Trophoblast cell (in vitro differentiated cells and primary cell): ENCODE measurements around the gene TP53TG5.

ENCODE experiments used
- DNase-seq, 2 donors: peaks; one replicate each; pipeline ENCODE4 v3.0.0-alpha.2; 2016
- H2AFZ ChIP-seq: 2 replicates; pipeline ENCODE4 v1.6.1; 2013; ENCODE audit warnings: low read length, moderate library complexity, mild to moderate bottlenecking; ENCODE audit not compliant: insufficient read depth, poor library complexity
- H2AK5ac ChIP-seq: 2 replicates; pipeline ENCODE4 v1.6.1; 2013; ENCODE audit warnings: mild to moderate bottlenecking, low read length
- H2BK120ac ChIP-seq: 2 replicates; pipeline ENCODE4 v1.6.1; 2013; ENCODE audit warnings: low read length, mild to moderate bottlenecking, moderate library complexity; ENCODE audit not compliant: insufficient read depth, poor library complexity
- H2BK12ac ChIP-seq: 2 replicates; pipeline ENCODE4 v1.6.1; 2013; ENCODE audit warnings: mild to moderate bottlenecking, low read length, moderate library complexity
- H2BK5ac ChIP-seq: 2 replicates; pipeline ENCODE4 v1.6.1; 2013; ENCODE audit warnings: low read length, low read depth, moderate library complexity, mild to moderate bottlenecking; ENCODE audit not compliant: poor library complexity
- H3K14ac ChIP-seq: 2 replicates; pipeline ENCODE4 v1.6.1; 2013; ENCODE audit warnings: mild to moderate bottlenecking, low read length
- H3K18ac ChIP-seq: 2 replicates; pipeline ENCODE4 v1.6.1; 2013; ENCODE audit warnings: mild to moderate bottlenecking, low read length
- H3K23ac ChIP-seq: 2 replicates; pipeline ENCODE4 v1.6.1; 2013; ENCODE audit warnings: low read length
- H3K27ac ChIP-seq: 2 replicates; pipeline ENCODE4 v1.5.1; 2013; ENCODE audit warnings: low read depth, mild to moderate bottlenecking, inconsistent platforms, low read length, moderate library complexity
- H3K27me3 ChIP-seq: 2 replicates; pipeline ENCODE4 v1.6.1; 2013; ENCODE audit warnings: inconsistent platforms, mild to moderate bottlenecking, low read length, moderate library complexity; ENCODE audit not compliant: insufficient read depth
- H3K36me3 ChIP-seq, 2 experiments: 1 replicate in 1 of 2; 2 replicates in 1 of 2; pipeline ENCODE4 v1.6.1; 2013; ENCODE audit warnings: low read length in 2 of 2, mild to moderate bottlenecking in 2 of 2, moderate library complexity in 1 of 2; ENCODE audit not compliant: insufficient read depth in 2 of 2, control insufficient read depth in 1 of 2
- H3K4ac ChIP-seq: 2 replicates; pipeline ENCODE4 v1.6.1; 2013; ENCODE audit warnings: low read depth, mild to moderate bottlenecking, low read length, moderate library complexity
- H3K4me1 ChIP-seq, 2 experiments: 1 replicate in 1 of 2; 2 replicates in 1 of 2; pipeline ENCODE4 v1.6.1; 2013; ENCODE audit warnings: low read length in 2 of 2, mild to moderate bottlenecking in 2 of 2, moderate library complexity in 1 of 2; ENCODE audit not compliant: insufficient read depth in 2 of 2, control insufficient read depth in 1 of 2
- H3K4me2 ChIP-seq: 2 replicates; pipeline ENCODE4 v1.6.1; 2013; ENCODE audit warnings: inconsistent platforms, mild to moderate bottlenecking, low read length, moderate library complexity
- H3K4me3 ChIP-seq: 2 replicates; pipeline ENCODE4 v1.5.1; 2013; ENCODE audit warnings: mild to moderate bottlenecking, low read depth, low read length, inconsistent platforms
- H3K79me1 ChIP-seq: one replicate; pipeline ENCODE4 v1.6.1; 2013; ENCODE audit warnings: low read length
- H3K79me2 ChIP-seq: 2 replicates; pipeline ENCODE4 v1.6.1; 2013; ENCODE audit warnings: low read length, mild to moderate bottlenecking; ENCODE audit not compliant: control insufficient read depth, insufficient read depth, poor library complexity
- H3K9ac ChIP-seq: 2 replicates; pipeline ENCODE4 v1.6.1; 2013; ENCODE audit warnings: mild to moderate bottlenecking, low read length
- H3K9me3 ChIP-seq: 2 replicates; pipeline ENCODE4 v1.6.1; 2013; ENCODE audit warnings: low read depth, mild to moderate bottlenecking, control low read depth, inconsistent platforms, low read length; ENCODE audit not compliant: insufficient read depth
- H4K12ac ChIP-seq: 2 replicates; pipeline ENCODE4 v1.6.1; 2013; ENCODE audit warnings: low read depth, mild to moderate bottlenecking, low read length, moderate library complexity
- H4K8ac ChIP-seq: 2 replicates; pipeline ENCODE4 v1.6.1; 2013; ENCODE audit warnings: low read depth, mild to moderate bottlenecking, low read length, moderate library complexity
- H4K91ac ChIP-seq: one replicate; pipeline ENCODE4 v1.6.1; 2013; ENCODE audit warnings: low read depth, mild to moderate bottlenecking, low read length, moderate library complexity
- WGBS: extraction: QIAGEN DNeasy Blood & Tissue Kit; methylation state at CpG from one replicate; pipeline ENCODE4 v1.1.7; 2013; ENCODE audit warnings: missing lambda C conversion rate; ENCODE audit not compliant: insufficient read length, insufficient coverage; ENCODE audit errors: extremely low coverage; 5-methylcytosine and 5-hydroxymethylcytosine counted together

TP53TG5 gene

GRCh38 chr20:45341939-45342854 is 35.9 kb downstream of the TP53TG5 start:
- no peak overlapping the region for H3K4me3 ChIP-seq
- no peak overlapping the region for H3K23ac ChIP-seq
- peak overlapping the region; percentile 94 for H2BK12ac ChIP-seq
- no CpG with 5 or more reads among the region's 16 CpGs for WGBS
- H3K4me1 ChIP-seq, result peaks cover 70 to 88% of the 10 kb centered on the region in 2 experiments
- H4K12ac ChIP-seq, result no peak overlapping the region
- peak overlapping the region; percentile 56 for H4K8ac ChIP-seq
- peak overlapping the region; percentile 70 for H3K4me2 ChIP-seq
- peak overlapping the region; percentile 83 for H2BK120ac ChIP-seq
- peak overlapping the region; percentile 35 for H3K9ac ChIP-seq
- peak overlapping the region; percentile 97 for H3K27ac ChIP-seq
- H3K14ac ChIP-seq, result peak overlapping the region; percentile 78
- peak overlapping the region; percentile 80 for H2AK5ac ChIP-seq
- H3K4ac ChIP-seq, result peak overlapping the region; percentile 88
- peak; percentile 77 to 80 for DNase-seq
- peak overlapping the region; percentile 27 for H3K18ac ChIP-seq
- H4K91ac ChIP-seq, result peak overlapping the region; percentile 88
- H3K36me3 ChIP-seq, result peaks cover 7 to 14% of the 10 kb centered on the region in 2 experiments
- no peaks in the 10 kb centered on the region for H3K27me3 ChIP-seq
- H2AFZ ChIP-seq, result no peak overlapping the region
- peaks cover 63% of the 10 kb centered on the region for H3K79me1 ChIP-seq
- H3K79me2 ChIP-seq, result peaks cover 52% of the 10 kb centered on the region
- H3K9me3 ChIP-seq, result no peaks in the 10 kb centered on the region
- peak overlapping the region; percentile 57 for H2BK5ac ChIP-seq

- Histone ChIP-seq H3K4me1 (peaks cover 76 to 93% of the 10 kb centered on the region in 2 experiments), H3K14ac (peak overlapping the region; percentile 47), H3K23ac (no peak overlapping the region), H2BK120ac (peak overlapping the region; percentile 83), H4K91ac (peak overlapping the region; percentile 82), H2AFZ (no peak overlapping the region), H3K79me1 (peaks cover 66% of the 10 kb centered on the region), H3K79me2 (peaks cover 51% of the 10 kb centered on the region), H4K8ac (peak overlapping the region; percentile 56), H3K4me3 (peak overlapping the region; percentile 39), H3K27me3 (no peaks in the 10 kb centered on the region), H3K9me3 (no peaks in the 10 kb centered on the region), H3K36me3 (peaks cover 7 to 14% of the 10 kb centered on the region in 2 experiments), H2BK12ac (peak overlapping the region; percentile 92), H2AK5ac (peak overlapping the region; percentile 80), H3K4ac (peak overlapping the region; percentile 88), H2BK5ac (peak overlapping the region; percentile 57), H3K4me2 (peak overlapping the region; percentile 70), H3K18ac (peak overlapping the region; percentile 27), H4K12ac (no peak overlapping the region), H3K9ac (peak overlapping the region; percentile 35), H3K27ac (peak overlapping the region; percentile 97)
- WGBS, result no CpG with 5 or more reads among the region's 3 CpGs
- DNase-seq, result no peak
These were observed 36.6 kb downstream of the TP53TG5 start for GRCh38 chr20:45341579-45341938.

GRCh38 chr20:45340951-45341350 is 37.2 kb downstream of the TP53TG5 start:
- no peak overlapping the region for H2AFZ ChIP-seq
- no peak overlapping the region for H4K12ac ChIP-seq
- peaks cover 46% of the 10 kb centered on the region for H3K79me2 ChIP-seq
- H3K79me1 ChIP-seq, result peaks cover 61% of the 10 kb centered on the region
- peak overlapping the region; percentile 17 for H3K4me2 ChIP-seq
- H2AK5ac ChIP-seq, result no peak overlapping the region
- no peak overlapping the region for H3K14ac ChIP-seq
- H3K23ac ChIP-seq, result no peak overlapping the region
- H3K9me3 ChIP-seq, result no peaks in the 10 kb centered on the region
- peaks cover 72 to 89% of the 10 kb centered on the region in 2 experiments for H3K4me1 ChIP-seq
- peak overlapping the region; percentile 58 for H2BK12ac ChIP-seq
- H3K27me3 ChIP-seq, result no peaks in the 10 kb centered on the region
- peak overlapping the region; percentile 44 for H4K91ac ChIP-seq
- H3K27ac ChIP-seq, result peak overlapping the region; percentile 97
- no peak overlapping the region for H2BK120ac ChIP-seq
- no peak overlapping the region for H3K9ac ChIP-seq
- DNase-seq, result no peak
- peaks cover 7 to 14% of the 10 kb centered on the region in 2 experiments for H3K36me3 ChIP-seq
- H4K8ac ChIP-seq, result no peak overlapping the region
- no peak overlapping the region for H3K4me3 ChIP-seq
- peak overlapping the region; percentile 2 for H3K18ac ChIP-seq
- no CpG with 5 or more reads among the region's 1 CpG for WGBS
- peak overlapping the region; percentile 80 for H3K4ac ChIP-seq
- no peak overlapping the region for H2BK5ac ChIP-seq

GRCh38 chr20:45340236-45340847 is 37.8 kb downstream of the TP53TG5 start:
- no peak overlapping the region for H3K14ac ChIP-seq
- peaks cover 60% of the 10 kb centered on the region for H3K79me1 ChIP-seq
- H3K79me2 ChIP-seq, result peaks cover 46% of the 10 kb centered on the region
- no peak for DNase-seq
- H3K36me3 ChIP-seq, result peaks cover 13 to 20% of the 10 kb centered on the region in 2 experiments
- H3K23ac ChIP-seq, result no peak overlapping the region
- H3K4me3 ChIP-seq, result no peak overlapping the region
- H2BK12ac ChIP-seq, result peak overlapping the region; percentile 34
- H3K9me3 ChIP-seq, result no peaks in the 10 kb centered on the region
- H3K18ac ChIP-seq, result peak overlapping the region; percentile 2
- H3K27me3 ChIP-seq, result no peaks in the 10 kb centered on the region
- no peak overlapping the region for H4K8ac ChIP-seq
- no peak overlapping the region for H4K12ac ChIP-seq
- peak overlapping the region; percentile 80 for H3K4ac ChIP-seq
- no peak overlapping the region for H2BK120ac ChIP-seq
- H3K4me1 ChIP-seq, result peaks cover 74 to 83% of the 10 kb centered on the region in 2 experiments
- H3K27ac ChIP-seq, result peak overlapping the region; percentile 20
- H3K4me2 ChIP-seq, result no peak overlapping the region
- H2AK5ac ChIP-seq, result no peak overlapping the region
- peak overlapping the region; percentile 44 for H4K91ac ChIP-seq
- no CpG with 5 or more reads among the region's 5 CpGs for WGBS
- H3K9ac ChIP-seq, result no peak overlapping the region
- H2BK5ac ChIP-seq, result no peak overlapping the region
- no peak overlapping the region for H2AFZ ChIP-seq
